GM12878 (cell line): ENCODE measurements around the gene RNF168.

Source experiments
- BCL11A ChIP-seq: IDR thresholded peaks from 2 replicates; pipeline ENCODE4 v1.6.1; 2011; ENCODE audit warnings: low read depth, low read length
- RCOR1 ChIP-seq: conservative IDR thresholded peaks from 2 replicates; pipeline ENCODE4 v1.6.1; 2012; ENCODE audit warnings: low read depth, low read length, improper control_type of control experiment

DNA sequence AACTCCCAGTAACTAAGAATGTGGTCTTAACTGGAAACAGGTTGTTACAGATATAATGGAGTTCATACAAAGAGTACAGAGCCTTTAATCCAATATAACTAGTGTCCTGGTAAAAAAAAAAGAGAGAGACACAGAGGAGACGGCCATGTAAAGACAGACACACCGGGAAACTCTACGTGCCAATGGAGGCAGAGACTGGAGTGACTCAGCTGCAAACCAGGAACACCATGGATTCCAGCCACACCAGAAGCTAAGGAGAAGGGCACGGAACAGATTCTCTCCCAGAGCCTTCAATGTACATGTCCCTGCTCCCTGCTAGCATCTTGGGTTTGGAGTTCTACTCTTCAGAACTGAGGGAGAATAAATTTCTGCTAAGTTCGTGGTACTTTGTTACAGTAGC, 4.5 kb downstream of the RNF168 start:
- TF ChIP-seq BCL11A (no peak), RCOR1 (no peak)
